ENCODE data around the gene SMCO1. TPM values are rescaled to one million over a fixed set of nuclear protein-coding genes. Genes with fewer than 3 reads are reported as not detected.
"Not testable (repeated sequence)": the region's sequence is repeated elsewhere in the genome, so short reads cannot be mapped to it uniquely, and the experiment has no call there.

Gene SMCO1
- total RNA-seq, 4 donors from 2014 or later = not detected

DNA sequence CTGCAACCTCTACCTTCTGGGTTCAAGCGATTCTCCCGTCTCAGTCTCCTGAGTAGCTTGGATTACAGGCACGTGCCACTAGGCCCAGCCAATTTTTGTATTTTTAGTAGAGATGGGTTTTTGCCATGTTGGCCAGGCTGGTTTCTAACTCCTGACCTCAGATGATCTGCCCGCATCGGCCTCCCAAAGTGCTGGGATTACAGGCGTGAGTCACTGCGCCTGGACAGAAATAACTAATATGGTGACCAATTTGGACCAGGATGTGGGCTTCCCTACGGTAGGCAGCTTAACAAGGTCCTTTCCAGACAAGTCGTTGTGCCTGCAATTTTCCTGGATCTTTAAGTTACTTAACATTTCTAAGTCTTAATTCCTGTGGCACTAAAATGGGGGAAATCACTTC lies 38.4 kb upstream of the SMCO1 start:
- no peak for DNase-seq (ENCODE audit: low spot score)
- TF ChIP-seq, protein P1, sequence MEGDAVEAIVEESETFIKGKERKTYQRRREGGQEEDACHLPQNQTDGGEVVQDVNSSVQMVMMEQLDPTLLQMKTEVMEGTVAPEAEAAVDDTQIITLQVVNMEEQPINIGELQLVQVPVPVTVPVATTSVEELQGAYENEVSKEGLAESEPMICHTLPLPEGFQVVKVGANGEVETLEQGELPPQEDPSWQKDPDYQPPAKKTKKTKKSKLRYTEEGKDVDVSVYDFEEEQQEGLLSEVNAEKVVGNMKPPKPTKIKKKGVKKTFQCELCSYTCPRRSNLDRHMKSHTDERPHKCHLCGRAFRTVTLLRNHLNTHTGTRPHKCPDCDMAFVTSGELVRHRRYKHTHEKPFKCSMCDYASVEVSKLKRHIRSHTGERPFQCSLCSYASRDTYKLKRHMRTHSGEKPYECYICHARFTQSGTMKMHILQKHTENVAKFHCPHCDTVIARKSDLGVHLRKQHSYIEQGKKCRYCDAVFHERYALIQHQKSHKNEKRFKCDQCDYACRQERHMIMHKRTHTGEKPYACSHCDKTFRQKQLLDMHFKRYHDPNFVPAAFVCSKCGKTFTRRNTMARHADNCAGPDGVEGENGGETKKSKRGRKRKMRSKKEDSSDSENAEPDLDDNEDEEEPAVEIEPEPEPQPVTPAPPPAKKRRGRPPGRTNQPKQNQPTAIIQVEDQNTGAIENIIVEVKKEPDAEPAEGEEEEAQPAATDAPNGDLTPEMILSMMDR (IDR thresholded peaks at IDR 0.05) = no peak
- no peak for ATAC-seq (ENCODE audit: low FRiP score)

DNA sequence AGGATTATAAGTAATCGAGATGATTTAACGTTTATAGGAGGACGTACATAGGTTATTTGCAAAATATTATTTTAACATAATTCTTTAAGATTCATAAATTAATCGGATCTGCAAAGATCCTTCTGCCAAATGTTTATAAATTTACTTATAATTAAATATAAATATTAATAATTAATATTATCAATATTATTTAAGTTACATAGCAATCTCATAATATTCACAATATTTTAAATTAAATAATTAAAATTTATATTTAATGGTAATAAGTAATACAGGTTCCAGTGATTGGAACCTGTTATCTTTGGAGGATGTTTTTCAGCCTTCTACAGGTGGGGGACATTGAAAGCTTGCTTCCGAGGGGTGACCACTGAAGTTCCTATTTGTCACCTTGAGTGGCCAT lies 37.1 kb upstream of the SMCO1 start:
- no peak for DNase-seq (ENCODE audit: low spot score)
- ATAC-seq (ENCODE audit: low FRiP score) = no peak
- TF ChIP-seq, protein P1 (IDR thresholded peaks at IDR 0.05) = no peak

DNA sequence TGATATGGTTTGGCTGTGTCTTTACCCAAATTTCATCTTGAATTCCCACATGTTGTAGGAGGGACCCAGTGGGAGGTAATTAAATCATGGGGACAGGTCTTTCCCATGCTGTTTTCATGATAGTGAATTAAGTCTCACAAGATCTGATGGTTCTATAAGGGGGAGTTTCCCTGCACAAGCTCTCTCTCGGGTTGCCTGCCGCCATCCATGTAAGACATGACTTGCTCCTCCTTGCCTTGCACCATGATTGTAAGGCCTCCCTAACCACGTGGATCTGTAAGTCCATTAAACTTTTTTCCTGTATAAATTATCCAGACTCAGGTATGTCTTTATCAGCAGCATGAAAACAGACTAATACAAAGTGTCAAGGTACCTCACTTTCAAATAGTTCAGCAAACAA lies 35.0 kb upstream of the SMCO1 start:
- DNase-seq (ENCODE audit: low spot score); ATAC-seq (ENCODE audit: low FRiP score): not testable (repeated sequence)

DNA sequence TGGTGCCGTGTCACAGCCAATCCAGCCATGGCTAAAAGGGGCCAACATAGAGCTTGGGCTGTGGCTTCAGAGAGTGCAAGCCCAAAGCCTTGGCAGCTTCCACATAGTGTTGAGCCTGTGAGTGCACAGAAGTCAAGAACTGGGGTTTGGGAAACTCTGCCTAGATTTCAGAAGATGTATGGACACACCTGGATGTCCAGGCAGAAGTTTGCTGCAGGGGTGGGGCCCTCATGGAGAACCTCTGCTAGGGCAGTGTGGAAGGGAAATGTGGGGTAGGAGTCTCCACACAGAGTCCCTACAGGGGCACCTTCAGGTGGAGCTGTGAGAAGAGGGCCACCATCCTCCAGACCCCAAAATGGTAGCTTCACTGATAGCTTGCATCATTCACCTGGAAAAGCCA lies 34.2 kb upstream of the SMCO1 start:
- not testable (repeated sequence) for ATAC-seq (ENCODE audit: low FRiP score); DNase-seq (ENCODE audit: low spot score)

DNA sequence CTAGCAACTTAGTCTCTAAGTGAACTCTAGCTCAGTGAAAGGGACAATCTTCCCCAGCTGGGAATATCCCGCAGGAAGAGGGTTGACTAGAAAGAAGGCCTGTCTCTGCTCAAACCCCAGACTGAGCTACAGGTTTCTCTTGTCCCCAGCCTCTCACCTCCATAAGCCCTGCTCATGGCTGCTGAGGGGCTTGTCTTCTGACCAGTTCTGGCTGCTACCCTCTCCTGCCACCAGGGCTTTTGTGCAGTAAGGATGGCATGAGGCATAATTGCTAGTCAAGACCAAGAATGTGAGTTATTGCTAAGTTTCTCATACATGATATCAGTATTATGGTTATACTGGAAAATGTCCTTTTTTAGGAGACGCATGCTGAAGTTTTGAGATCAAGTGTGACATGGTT lies 31.9 kb upstream of the SMCO1 start:
- ATAC-seq (ENCODE audit: low FRiP score) (no peak), DNase-seq (ENCODE audit: low spot score) (no peak)
- TF ChIP-seq, protein P1 (IDR thresholded peaks at IDR 0.05) = no peak

DNA sequence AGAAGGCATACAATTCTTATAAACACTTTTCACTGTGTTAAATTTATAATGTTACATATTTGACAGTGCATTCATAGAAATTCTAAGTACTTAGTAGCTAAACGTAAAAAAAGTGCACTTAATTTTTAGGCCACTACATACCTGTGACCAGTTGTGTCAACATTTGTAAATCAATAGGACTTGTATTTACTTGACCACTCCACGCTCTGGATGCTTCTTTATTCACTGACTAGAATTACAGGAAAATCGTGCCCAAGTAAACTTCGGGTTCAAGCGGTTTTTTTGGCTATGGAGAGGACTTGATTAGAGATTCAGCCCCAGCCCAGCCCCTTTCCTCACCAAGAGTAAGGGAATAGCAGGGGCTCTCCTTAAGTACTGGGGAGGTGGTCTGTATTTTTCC lies 31.4 kb upstream of the SMCO1 start:
- DNase-seq (ENCODE audit: low spot score) (no peak), ATAC-seq (ENCODE audit: low FRiP score) (no peak)
- TF ChIP-seq, protein P1 (IDR thresholded peaks at IDR 0.05) = no peak

DNA sequence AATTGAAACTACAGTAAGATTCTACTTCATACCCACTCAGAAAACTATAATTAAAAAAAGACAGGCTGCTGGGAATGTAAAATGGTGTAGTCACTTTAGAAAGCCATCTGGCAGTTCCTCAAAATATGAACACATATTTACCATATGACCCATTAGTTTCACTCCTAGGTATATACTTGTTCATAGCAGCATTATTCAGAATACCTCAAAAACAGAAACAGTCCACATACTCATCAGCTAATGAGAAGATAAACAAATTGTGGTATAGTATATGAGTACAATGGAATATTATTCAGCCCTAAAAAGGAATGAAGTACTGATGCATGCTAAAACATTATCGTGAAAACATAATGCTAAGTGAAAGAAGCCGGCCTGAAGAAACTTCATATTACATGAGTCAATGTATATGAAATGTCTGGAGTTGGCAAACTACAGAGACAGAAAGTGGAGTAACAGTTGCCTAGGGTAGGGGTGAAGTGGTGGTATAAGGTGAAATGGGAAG lies 29.4 kb upstream of the SMCO1 start:
- TF ChIP-seq, protein P1 (IDR thresholded peaks at IDR 0.05) = no peak
- ATAC-seq (ENCODE audit: low FRiP score) (no peak), DNase-seq (ENCODE audit: low spot score) (no peak)

DNA sequence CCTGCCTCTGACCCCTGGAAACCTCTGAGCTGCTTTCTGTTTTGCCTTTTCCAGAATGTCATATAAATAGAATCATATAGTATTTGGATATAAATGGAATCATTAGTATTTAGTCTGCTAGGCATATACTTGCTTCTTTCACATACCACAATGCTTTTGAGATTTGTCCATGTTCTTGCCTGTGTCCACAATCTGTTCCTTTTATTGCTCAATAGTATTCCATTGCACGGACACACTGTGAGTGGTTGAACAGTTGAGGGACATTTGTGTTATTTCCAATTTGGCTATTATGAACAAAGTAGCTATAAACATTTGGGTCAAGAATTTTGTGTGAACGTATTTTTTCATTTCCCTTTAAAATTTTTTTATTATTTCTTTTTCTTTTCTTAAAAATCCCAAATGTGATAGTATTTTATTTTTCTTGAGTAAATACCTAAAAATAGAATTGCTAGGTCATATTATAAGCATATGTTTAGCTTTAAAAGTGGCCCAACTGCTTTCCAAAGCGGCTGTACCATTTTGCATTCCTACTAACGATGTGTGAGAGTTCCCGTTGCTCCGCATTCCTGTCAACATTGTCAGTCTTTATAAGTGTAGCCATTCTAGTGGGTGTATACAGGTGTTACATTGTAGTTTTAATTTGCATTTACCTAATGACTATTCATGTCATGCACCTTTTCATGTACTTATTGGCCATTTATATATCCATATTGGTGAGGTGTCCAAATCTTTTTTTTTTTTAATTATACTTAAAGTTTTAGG lies 26.7 kb upstream of the SMCO1 start:
- DNase-seq (ENCODE audit: low spot score) (no peak), ATAC-seq (ENCODE audit: low FRiP score) (no peak)
- TF ChIP-seq, protein P1 (IDR thresholded peaks at IDR 0.05) = no peak

All from omental fat pad (tissue), 4 donors.